ENCODE measurements around the gene OGA.

Gene OGA

DNA sequence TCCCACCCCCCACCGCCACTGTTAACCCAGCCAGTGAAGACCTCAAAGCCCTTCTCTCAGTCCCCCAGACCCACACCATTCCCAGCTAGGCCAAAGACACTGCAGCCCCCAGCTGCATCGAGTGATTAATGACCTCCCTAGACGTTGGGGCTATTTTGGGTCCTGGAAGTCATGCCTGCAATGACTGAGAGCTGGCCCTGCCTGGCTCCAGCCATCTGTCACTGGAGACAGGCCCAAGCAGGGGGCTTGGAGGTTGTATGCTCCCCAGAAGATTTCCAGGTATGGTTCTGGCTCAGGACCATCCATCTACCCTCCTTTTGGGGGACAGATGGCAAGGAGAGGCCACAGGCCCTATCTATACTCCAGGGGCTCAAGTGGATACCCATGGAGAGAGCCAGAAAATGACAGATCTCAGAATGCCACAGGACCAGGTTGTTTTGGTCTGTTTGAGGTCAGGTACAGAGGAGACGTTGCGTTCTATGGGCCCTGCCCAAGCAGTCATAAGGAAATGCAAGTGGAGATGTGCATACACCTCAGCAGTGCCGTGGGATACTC, 20.2 kb upstream of the OGA start:
- no peak for TF ChIP-seq SP3 (tag by site-specific recombination; IDR thresholded peaks at IDR 0.05)
- no peak for TF ChIP-seq ZEB2 (tag by site-specific recombination; IDR thresholded peaks at IDR 0.05)
- TF ChIP-seq ZNF544 (tag by site-specific recombination; IDR thresholded peaks at IDR 0.05): no peak
- no peak for TF ChIP-seq GFI1B (tag by site-specific recombination; IDR thresholded peaks at IDR 0.05)
- no peak for TF ChIP-seq ZNF174 (tag by site-specific recombination; IDR thresholded peaks at IDR 0.05)
- TF ChIP-seq ZNF214 (tag by site-specific recombination; IDR thresholded peaks at IDR 0.05; ENCODE audit: borderline replicate concordance): no peak
- no peak for TF ChIP-seq ZNF621 (tag by site-specific recombination; IDR thresholded peaks at IDR 0.05)
- no peak for TF ChIP-seq ZNF311 (tag by site-specific recombination; IDR thresholded peaks at IDR 0.05; ENCODE audit: borderline replicate concordance)
- no peak for TF ChIP-seq ZNF24 (tag by site-specific recombination; IDR thresholded peaks at IDR 0.05)
- TF ChIP-seq ZNF670 (tag by site-specific recombination; IDR thresholded peaks at IDR 0.05; ENCODE audit: low read depth): no peak
- no peak for TF ChIP-seq ZNF10 (tag by site-specific recombination; IDR thresholded peaks at IDR 0.05)
- TF ChIP-seq ZNF133 (tag by site-specific recombination; IDR thresholded peaks at IDR 0.05): no peak
- TF ChIP-seq, protein P1, sequence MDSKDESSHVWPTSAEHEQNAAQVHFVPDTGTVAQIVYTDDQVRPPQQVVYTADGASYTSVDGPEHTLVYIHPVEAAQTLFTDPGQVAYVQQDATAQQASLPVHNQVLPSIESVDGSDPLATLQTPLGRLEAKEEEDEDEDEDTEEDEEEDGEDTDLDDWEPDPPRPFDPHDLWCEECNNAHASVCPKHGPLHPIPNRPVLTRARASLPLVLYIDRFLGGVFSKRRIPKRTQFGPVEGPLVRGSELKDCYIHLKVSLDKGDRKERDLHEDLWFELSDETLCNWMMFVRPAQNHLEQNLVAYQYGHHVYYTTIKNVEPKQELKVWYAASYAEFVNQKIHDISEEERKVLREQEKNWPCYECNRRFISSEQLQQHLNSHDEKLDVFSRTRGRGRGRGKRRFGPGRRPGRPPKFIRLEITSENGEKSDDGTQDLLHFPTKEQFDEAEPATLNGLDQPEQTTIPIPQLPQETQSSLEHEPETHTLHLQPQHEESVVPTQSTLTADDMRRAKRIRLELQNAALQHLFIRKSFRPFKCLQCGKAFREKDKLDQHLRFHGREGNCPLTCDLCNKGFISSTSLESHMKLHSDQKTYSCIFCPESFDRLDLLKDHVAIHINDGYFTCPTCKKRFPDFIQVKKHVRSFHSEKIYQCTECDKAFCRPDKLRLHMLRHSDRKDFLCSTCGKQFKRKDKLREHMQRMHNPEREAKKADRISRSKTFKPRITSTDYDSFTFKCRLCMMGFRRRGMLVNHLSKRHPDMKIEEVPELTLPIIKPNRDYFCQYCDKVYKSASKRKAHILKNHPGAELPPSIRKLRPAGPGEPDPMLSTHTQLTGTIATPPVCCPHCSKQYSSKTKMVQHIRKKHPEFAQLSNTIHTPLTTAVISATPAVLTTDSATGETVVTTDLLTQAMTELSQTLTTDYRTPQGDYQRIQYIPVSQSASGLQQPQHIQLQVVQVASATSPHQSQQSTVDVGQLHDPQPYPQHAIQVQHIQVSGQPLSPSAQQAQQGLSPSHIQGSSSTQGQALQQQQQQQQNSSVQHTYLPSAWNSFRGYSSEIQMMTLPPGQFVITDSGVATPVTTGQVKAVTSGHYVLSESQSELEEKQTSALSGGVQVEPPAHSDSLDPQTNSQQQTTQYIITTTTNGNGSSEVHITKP (tag by site-specific recombination; IDR thresholded peaks at IDR 0.05): no peak
- TF ChIP-seq, protein P2, sequence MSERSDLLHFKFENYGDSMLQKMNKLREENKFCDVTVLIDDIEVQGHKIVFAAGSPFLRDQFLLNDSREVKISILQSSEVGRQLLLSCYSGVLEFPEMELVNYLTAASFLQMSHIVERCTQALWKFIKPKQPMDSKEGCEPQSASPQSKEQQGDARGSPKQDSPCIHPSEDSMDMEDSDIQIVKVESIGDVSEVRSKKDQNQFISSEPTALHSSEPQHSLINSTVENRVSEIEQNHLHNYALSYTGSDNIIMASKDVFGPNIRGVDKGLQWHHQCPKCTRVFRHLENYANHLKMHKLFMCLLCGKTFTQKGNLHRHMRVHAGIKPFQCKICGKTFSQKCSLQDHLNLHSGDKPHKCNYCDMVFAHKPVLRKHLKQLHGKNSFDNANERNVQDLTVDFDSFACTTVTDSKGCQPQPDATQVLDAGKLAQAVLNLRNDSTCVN (tag by site-specific recombination; optimal IDR thresholded peaks at IDR 0.05): no peak
- no peak for TF ChIP-seq MEIS1 (CRISPR knock-in tag; IDR thresholded peaks at IDR 0.05; ENCODE audit: borderline replicate concordance)
- ChIA-PET CTCF (interaction anchor here (2.3 to 8.4 kb wide), 3 partner anchors 51 to 234 kb away, joined by 13 to 178 read pairs (median 59); no protein-coding TSS in a partner anchor), POLR2A (interaction anchor here (0.5 to 2.7 kb wide), 2 partner anchors 20 to 82 kb away, joined by 3 to 8 read pairs; partner anchors contain the start of gene OGA)
- Histone ChIP-seq H3K27ac (ENCODE audit: extremely low read depth, low read depth, low read length) (no peak overlapping the region), H3K9me3 (ENCODE audit: control insufficient read depth, insufficient read depth, low read depth, low read length) (no peaks in the 10 kb centered on the region), H3K4me1 (ENCODE audit: control insufficient read depth, insufficient read depth, low read length) (peaks cover 6% of the 10 kb centered on the region), H3K36me3 (ENCODE audit: control insufficient read depth in 2 of 2, insufficient read depth in 1 of 2, low read length in 2 of 2) (no peaks in the 10 kb centered on the region), H3K4me3 (ENCODE audit: low read depth, low read length) (no peak overlapping the region)

DNA sequence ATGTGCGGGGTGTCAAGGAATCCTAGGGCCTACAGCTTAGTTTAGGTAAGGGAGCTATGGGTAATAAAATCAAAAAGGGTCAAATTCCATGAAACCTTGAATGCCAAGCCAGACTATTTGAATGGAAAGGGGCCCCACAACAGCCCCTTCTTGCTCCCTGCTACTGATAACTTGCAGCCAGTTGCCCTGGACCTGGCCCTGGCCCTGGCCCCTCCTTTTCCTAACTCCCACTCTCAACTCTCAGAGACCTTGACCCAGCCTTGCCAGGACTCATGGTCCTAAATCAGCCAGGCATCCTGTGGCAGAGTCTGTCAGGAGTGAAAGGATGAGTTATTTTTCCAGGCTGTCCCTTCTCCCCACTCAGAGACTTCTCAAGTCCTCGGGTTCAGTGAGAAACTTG, 19.5 kb upstream of the OGA start:
- Histone ChIP-seq H3K4me1 (ENCODE audit: control insufficient read depth, insufficient read depth, low read length) (peaks cover 6% of the 10 kb centered on the region), H3K4me3 (ENCODE audit: low read depth, low read length) (no peak overlapping the region), H3K27ac (ENCODE audit: extremely low read depth, low read depth, low read length) (no peak overlapping the region), H3K9me3 (ENCODE audit: control insufficient read depth, insufficient read depth, low read depth, low read length) (no peaks in the 10 kb centered on the region), H3K36me3 (ENCODE audit: control insufficient read depth in 2 of 2, insufficient read depth in 1 of 2, low read length in 2 of 2) (no peaks in the 10 kb centered on the region)
- ChIA-PET POLR2A (interaction anchor here (2.7 kb wide), 1 partner anchor 20 kb away, joined by 8 read pairs; the partner anchor contains the start of gene OGA), CTCF (interaction anchor here (0.6 to 8.4 kb wide), 5 partner anchors 19 to 545 kb away, joined by 3 to 178 read pairs (median 5); partner anchors contain the start of gene OGA)
- TF ChIP-seq ZEB2 (tag by site-specific recombination; IDR thresholded peaks at IDR 0.05) (no peak), KLF8 (tag by site-specific recombination; IDR thresholded peaks at IDR 0.05) (no peak), MYNN (tag by site-specific recombination; IDR thresholded peaks at IDR 0.05; ENCODE audit: borderline replicate concordance) (no peak), ZNF677 (tag by site-specific recombination; IDR thresholded peaks at IDR 0.05) (no peak), ZNF610 (tag by site-specific recombination; IDR thresholded peaks at IDR 0.05; ENCODE audit: borderline replicate concordance) (no peak), KLF7 (tag by site-specific recombination; IDR thresholded peaks at IDR 0.05; ENCODE audit: borderline replicate concordance) (no peak), ZNF548 (tag by site-specific recombination; IDR thresholded peaks at IDR 0.05) (no peak), ZNF433 (tag by site-specific recombination; IDR thresholded peaks at IDR 0.05; ENCODE audit: low read depth) (no peak), ZBTB1 (tag by site-specific recombination; IDR thresholded peaks at IDR 0.05) (no peak), ZNF169 (tag by site-specific recombination; IDR thresholded peaks at IDR 0.05) (no peak), OSR2 (tag by site-specific recombination; IDR thresholded peaks at IDR 0.05) (no peak), ZNF776 (tag by site-specific recombination; IDR thresholded peaks at IDR 0.05; ENCODE audit: borderline replicate concordance) (no peak), ZNF302 (tag by site-specific recombination; IDR thresholded peaks at IDR 0.05; ENCODE audit: low read depth) (no peak), YY1 (tag by site-specific recombination; IDR thresholded peaks at IDR 0.05) (no peak)
- TF ChIP-seq, protein P3, sequence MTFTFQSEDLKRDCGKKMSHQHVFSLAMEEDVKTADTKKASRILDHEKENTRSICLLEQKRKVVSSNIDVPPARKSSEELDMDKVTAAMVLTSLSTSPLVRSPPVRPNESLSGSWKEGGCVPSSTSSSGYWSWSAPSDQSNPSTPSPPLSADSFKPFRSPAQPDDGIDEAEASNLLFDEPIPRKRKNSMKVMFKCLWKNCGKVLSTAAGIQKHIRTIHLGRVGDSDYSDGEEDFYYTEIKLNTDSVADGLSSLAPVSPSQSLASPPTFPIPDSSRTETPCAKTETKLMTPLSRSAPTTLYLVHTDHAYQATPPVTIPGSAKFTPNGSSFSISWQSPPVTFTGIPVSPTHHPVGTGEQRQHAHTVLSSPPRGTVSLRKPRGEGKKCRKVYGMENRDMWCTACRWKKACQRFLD (tag by site-specific recombination; IDR thresholded peaks at IDR 0.05): no peak
- TF ChIP-seq, protein P4, sequence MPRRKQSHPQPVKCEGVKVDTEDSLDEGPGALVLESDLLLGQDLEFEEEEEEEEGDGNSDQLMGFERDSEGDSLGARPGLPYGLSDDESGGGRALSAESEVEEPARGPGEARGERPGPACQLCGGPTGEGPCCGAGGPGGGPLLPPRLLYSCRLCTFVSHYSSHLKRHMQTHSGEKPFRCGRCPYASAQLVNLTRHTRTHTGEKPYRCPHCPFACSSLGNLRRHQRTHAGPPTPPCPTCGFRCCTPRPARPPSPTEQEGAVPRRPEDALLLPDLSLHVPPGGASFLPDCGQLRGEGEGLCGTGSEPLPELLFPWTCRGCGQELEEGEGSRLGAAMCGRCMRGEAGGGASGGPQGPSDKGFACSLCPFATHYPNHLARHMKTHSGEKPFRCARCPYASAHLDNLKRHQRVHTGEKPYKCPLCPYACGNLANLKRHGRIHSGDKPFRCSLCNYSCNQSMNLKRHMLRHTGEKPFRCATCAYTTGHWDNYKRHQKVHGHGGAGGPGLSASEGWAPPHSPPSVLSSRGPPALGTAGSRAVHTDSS (tag by site-specific recombination; IDR thresholded peaks at IDR 0.05): no peak
